ENCODE results near the gene PCDHB1. TPM values are rescaled to one million over a fixed set of nuclear protein-coding genes. Genes with fewer than 3 reads are reported as not detected.

The PCDHB1 gene
- total and polyA plus RNA-seq, 9 of the 15 experiments (the other 6 are each of a cell fraction or from before 2014, with no cell fraction given) = not detected

- no peak overlapping the region for H3K4me3 ChIP-seq
- no peaks in the 10 kb centered on the region for H3K4me1 ChIP-seq (replicated peaks in 1 of 2; ENCODE audit: control insufficient read depth in 2 of 2, insufficient read depth in 2 of 2, low read length in 2 of 2)
- no peak overlapping the region for H3K4me2 ChIP-seq (ENCODE audit: insufficient read depth, low read length)
- ChIA-PET CTCF (ENCODE audit: low intra/inter-chr PET ratio) (no interaction called here), POLR2A (no interaction called here)
- H3K27ac ChIP-seq (ENCODE audit: extremely low read depth, low read depth, low read length) = no peak overlapping the region
- intact Hi-C loops (cut with micrococcal nuclease) = loop anchor here (5.0 kb wide), 2 partner anchors 175 to 215 kb away; partner anchors contain the start of genes PCDHA11 and PCDHA6
- ATAC-seq (no peak), DNase-seq (ENCODE audit: extremely low read depth in 1 of 4, low spot score in 3 of 4) (no peak), FAIRE-seq (no peak)
- BruUV-seq (replicated peaks) = no TSS peak
- H3K36me3 ChIP-seq (ENCODE audit: control insufficient read depth, insufficient read depth, low read length) = no peaks in the 10 kb centered on the region
- 9% methylated on average over 1 of the region's 1 CpG for WGBS (ENCODE audit: insufficient coverage, low coverage, missing lambda C conversion rate)
- no peak overlapping the region for H2AFZ ChIP-seq (ENCODE audit: low read depth, low read length)
- no peaks in the 10 kb centered on the region for H3K9me1 ChIP-seq (ENCODE audit: control insufficient read depth, insufficient read depth, low read length)
- no peaks in the 10 kb centered on the region for H3K79me2 ChIP-seq (ENCODE audit: control insufficient read depth, insufficient read depth, low read length)
- H4K20me1 ChIP-seq (replicated peaks; ENCODE audit: control insufficient read depth, insufficient read depth, low read length) = no peaks in the 10 kb centered on the region
- TF ChIP-seq SIN3B (IDR thresholded peaks at IDR 0.05; ENCODE audit: low read depth) = no peak
- no peaks in the 10 kb centered on the region for H3K27me3 ChIP-seq (ENCODE audit: control insufficient read depth in 2 of 2, insufficient read depth in 2 of 2, low read length in 2 of 2)
- H3K9me3 ChIP-seq (replicated peaks; ENCODE audit: control insufficient read depth, insufficient read depth, low read depth, low read length) = peaks cover 5% of the 10 kb centered on the region
- in situ Hi-C loops (cut with MboI) = no loop called here
- no peak overlapping the region for H3K9ac ChIP-seq (ENCODE audit: insufficient read depth in 1 of 2, low read depth in 2 of 2, low read length in 2 of 2)
These were observed 8.6 kb upstream of the PCDHB1 start for GRCh38 chr5:141042555-141042954.

- FAIRE-seq = no peak
- TF ChIP-seq ZC3H8 (IDR thresholded peaks at IDR 0.05) = no peak
- TF ChIP-seq BACH1 (tag; IDR thresholded peaks at IDR 0.05) = no peak
- no peak for TF ChIP-seq SMARCB1 (IDR thresholded peaks at IDR 0.05; ENCODE audit: insufficient read length, low read depth)
- TF ChIP-seq STAT5A (IDR thresholded peaks at IDR 0.05; ENCODE audit: borderline replicate concordance, low read length) = no peak
- TF ChIP-seq, protein P1, sequence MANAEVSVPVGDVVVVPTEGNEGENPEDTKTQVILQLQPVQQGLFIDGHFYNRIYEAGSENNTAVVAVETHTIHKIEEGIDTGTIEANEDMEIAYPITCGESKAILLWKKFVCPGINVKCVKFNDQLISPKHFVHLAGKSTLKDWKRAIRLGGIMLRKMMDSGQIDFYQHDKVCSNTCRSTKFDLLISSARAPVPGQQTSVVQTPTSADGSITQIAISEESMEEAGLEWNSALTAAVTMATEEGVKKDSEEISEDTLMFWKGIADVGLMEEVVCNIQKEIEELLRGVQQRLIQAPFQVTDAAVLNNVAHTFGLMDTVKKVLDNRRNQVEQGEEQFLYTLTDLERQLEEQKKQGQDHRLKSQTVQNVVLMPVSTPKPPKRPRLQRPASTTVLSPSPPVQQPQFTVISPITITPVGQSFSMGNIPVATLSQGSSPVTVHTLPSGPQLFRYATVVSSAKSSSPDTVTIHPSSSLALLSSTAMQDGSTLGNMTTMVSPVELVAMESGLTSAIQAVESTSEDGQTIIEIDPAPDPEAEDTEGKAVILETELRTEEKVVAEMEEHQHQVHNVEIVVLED (CRISPR knock-in tag; IDR thresholded peaks at IDR 0.05) = no peak
- TF ChIP-seq HMG20A (CRISPR knock-in tag; conservative IDR thresholded peaks at IDR 0.05) = no peak
- TF ChIP-seq SFPQ (IDR thresholded peaks at IDR 0.05; ENCODE audit: low read depth, low read length) = no peak
- TF ChIP-seq HEY1 (CRISPR knock-in tag; IDR thresholded peaks at IDR 0.05; ENCODE audit: borderline replicate concordance) = no peak
- H3K4me2 ChIP-seq (ENCODE audit: insufficient read depth, low read length) = no peak overlapping the region
These were observed 320 bp downstream of the PCDHB1 start for GRCh38 chr5:141051521-141051866.

More at GRCh38 chr5:141051521-141051866, 320 bp downstream of the PCDHB1 start:
- Histone ChIP-seq H3K9me3 (replicated peaks; ENCODE audit: control insufficient read depth, insufficient read depth, low read depth, low read length) (no peaks in the 10 kb centered on the region), H2AFZ (ENCODE audit: low read depth, low read length) (no peak overlapping the region), H3K79me2 (ENCODE audit: control insufficient read depth, insufficient read depth, low read length) (no peaks in the 10 kb centered on the region), H3K27me3 (ENCODE audit: control insufficient read depth in 2 of 2, insufficient read depth in 2 of 2, low read length in 2 of 2) (no peaks in the 10 kb centered on the region), H4K20me1 (replicated peaks; ENCODE audit: control insufficient read depth, insufficient read depth, low read length) (no peaks in the 10 kb centered on the region), H3K4me3 (no peak overlapping the region), H3K4me1 (replicated peaks in 1 of 2; ENCODE audit: control insufficient read depth in 2 of 2, insufficient read depth in 2 of 2, low read length in 2 of 2) (no peaks in the 10 kb centered on the region), H3K27ac (ENCODE audit: extremely low read depth, low read depth, low read length) (no peak overlapping the region), H3K9ac (ENCODE audit: insufficient read depth in 1 of 2, low read depth in 2 of 2, low read length in 2 of 2) (no peak overlapping the region), H3K36me3 (ENCODE audit: control insufficient read depth, insufficient read depth, low read length) (no peaks in the 10 kb centered on the region), H3K9me1 (ENCODE audit: control insufficient read depth, insufficient read depth, low read length) (no peaks in the 10 kb centered on the region)
- ChIA-PET CTCF (ENCODE audit: low intra/inter-chr PET ratio) (no interaction called here), POLR2A (no interaction called here)
- in situ Hi-C loops (cut with MboI) = no loop called here
- BruUV-seq (replicated peaks) = no TSS peak
- DNase-seq (ENCODE audit: extremely low read depth in 1 of 4, low spot score in 3 of 4) = no peak
- intact Hi-C loops (cut with micrococcal nuclease) = no loop called here
- WGBS (ENCODE audit: insufficient coverage, low coverage, missing lambda C conversion rate) = 4% methylated on average over 19 of the region's 19 CpGs
- no peak for ATAC-seq

All from K562 (cell line).